Retina (tissue), 1 donor: ENCODE data around the gene LRRC3C.
"Not testable (repeated sequence)": the region's sequence is repeated elsewhere in the genome, so short reads cannot be mapped to it uniquely, and the experiment has no call there.

Experiments
- DNase-seq: peaks from one replicate; pipeline ENCODE4 v3.0.0-alpha.2; 2016

The LRRC3C gene

DNA sequence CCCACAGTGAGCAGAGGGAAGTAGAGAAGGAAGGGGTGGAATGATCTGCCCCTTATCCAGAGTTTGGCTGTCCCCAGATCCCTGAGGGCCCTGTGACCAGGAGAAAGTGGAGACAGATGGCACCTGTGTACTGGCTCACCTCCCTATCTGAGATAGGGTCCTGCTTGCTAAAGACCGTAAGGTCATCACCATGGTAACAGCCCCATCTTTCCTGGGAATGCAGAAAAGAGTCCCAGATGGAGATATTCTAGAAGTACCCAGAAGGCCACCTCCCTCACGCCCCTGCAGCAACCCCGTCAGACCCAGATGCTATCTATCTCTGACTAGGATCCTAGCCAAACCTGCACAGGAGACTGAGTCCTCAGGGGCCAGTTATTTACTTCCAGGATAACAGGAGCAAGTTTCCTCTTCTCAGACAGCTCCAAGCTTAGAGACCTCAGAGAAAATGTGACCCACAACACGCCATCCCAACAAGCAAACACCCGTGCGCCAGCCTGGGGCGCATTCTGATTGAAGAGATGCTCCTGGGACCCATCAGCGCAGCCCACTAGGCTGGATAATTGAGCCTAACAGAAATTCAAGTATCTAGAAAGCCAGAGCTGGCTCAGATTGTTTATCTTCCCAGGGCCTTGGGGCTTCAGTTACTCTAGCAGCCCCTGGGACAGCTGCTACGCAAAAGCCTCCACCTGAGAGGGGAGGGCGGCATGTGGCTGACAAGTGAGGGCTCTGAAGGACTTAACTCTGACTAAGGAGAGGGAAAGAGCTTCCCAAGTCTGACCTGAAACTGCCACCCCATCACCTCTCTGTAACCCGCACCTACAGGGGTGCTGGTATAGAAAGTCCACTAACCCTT lies 2.0 kb upstream of the LRRC3C start:
- DNase-seq: no peak

DNA sequence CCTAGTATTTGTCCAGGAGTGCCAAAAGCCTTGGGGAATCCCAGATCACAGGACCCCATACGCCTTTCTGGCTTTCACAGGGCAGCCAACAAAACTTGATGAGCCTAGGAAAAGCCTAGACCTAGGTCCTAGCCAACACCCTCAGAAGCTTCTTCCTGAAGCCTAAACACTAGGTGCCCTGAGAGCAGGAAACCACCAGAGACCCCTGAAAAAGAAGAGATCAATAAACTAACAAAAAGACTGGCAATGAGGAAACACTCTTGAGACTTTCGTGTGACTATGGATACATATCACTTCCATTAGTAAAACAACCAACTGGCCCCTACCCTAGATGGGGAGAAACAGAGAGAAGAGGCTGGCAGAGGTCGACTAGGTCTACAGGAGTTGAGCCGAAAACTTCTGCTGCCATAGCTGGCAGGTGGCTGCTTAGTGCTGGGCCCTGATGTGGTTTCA lies 1.4 kb upstream of the LRRC3C start:
- no peak for DNase-seq

DNA sequence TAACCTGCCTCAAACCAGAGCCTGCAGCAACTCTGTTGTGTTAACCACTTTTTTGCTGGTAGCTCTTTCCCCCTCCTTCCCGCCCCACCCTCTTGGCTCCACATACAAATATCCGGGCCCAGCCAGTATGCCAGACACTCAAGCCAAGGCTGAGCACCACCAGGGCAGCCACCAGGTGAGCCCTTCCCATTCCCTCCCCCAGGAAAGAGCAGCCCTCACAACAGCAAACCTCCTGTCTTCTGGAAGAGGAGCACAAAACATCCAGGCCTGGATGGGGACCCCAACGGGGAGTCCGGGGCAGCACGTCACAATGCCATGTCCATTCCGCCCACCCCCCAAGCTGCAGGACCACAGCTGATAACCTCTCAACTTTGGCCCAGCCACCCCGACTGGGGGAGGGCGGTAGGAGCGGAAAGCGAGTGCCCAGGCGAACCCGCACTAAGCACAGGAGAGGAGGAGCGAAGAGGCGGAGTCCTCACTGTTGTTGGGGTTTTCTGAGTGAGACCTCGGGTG lies 888 bp upstream of the LRRC3C start:
- peak; percentile 10 for DNase-seq

DNA sequence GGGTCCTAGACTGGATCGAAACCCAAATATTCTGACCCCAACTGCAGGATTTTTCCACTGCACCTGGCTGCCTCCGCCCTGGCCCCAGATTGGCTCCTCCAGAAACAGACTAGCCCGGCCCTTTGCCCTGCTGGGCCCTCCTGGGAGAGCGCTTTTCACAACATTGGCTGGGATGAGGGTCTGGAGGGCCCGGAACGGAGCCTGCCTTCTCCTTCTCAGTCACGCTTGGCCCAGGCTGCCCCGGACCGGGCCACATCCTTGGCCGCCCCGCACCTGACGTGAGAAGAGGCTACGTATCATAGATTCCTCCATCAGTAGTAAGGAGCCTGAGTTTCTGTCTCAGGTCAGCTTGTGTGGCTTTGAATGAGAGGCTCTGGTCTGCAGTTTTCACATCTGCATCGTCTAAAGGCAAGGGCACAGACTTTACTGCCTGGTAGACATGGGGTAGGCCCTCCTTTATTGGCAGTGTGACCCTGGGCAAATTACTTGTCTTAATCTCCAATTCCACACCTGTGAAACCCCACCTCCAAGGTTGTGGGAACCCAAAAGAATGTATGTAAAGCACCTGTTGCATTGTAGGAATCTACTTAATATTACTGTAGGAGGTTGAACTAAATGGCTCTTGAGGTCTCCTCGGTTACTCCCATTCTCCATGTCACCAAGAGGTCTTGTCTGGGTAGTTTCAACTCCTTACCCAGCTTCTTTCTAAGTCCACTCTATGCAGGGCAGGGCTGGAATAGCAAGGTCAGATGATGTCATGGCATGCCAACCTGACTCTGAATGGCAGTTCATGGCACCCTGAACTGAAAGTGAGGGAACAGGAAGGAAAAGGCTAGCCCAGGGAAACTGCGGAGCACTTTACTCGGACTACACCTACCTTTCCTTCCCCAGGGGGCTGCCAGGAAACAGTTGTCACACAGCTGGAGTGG lies 661 bp downstream of the LRRC3C start:
- DNase-seq: no peak

GRCh38 chr17:39928858-39929645 lies 1.5 kb downstream of the LRRC3C start:
- no peak for DNase-seq

- no peak for DNase-seq
Measured at GRCh38 chr17:39929646-39930407, 2.3 kb downstream of the LRRC3C start.

DNA sequence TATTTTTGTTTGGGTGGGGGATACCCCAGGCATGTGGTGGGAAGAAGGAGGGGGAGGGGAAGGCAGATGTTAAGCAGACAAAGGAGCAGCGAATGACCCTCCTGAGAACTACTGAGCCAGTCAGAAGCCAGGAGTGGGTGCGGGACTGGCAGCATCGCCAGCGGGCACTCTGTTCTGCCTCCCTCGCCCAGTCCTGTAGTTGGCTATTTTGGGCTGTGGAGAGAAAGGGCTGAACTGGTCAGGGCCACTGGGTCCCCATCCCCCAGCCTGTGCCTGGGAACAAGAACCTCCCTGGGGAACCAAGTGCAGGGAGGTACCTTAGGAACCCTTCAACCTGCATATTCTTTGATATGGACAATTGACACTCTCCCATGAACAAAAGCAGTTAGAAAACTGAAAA lies 6.4 kb downstream of the LRRC3C start:
- DNase-seq: no peak

DNA sequence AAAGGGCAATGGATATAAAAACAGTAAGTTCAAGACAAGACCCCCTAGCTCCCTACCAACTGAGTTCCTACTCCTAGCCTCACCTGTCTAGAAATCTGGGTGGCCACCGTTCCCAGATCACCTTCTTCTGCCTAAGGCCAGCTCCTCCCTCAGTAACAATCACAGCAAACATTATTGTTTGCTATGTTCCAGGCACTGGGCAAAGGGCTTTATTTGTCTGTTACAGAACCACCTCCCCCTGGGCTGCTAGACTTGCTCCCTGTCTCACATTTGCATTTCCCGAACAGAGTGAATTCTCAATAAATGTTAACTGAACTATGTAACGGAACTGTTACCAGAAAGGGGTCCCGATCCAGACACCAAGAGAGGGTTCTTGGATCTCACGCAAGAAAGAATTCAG lies 6.8 kb downstream of the LRRC3C start:
- no peak for DNase-seq

DNA sequence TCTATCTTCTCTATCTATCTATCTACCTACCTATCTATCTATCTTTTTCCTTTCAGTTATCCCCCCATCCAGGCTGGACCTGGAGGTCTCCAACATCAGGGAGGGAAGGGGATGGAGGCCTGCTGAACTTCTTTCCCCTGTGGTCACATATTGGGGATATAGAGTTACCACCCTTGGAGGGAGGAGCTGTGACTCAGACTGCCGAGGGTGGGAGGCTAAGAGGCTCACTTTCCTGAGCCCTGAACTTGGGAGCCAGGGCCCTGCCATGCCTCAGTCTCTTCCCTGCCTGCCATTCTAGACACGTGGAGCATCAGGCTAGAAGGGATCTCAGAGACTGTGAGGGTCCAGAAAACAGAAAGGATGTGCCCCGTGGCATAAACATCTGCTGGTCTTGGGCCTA lies 8.4 kb downstream of the LRRC3C start:
- DNase-seq: no peak

- DNase-seq: peak; percentile 14
Measured at GRCh38 chr17:39937447-39937846, 9.9 kb downstream of the LRRC3C start.

- DNase-seq: no peak
Measured at GRCh38 chr17:39938140-39938869, 10.8 kb downstream of the LRRC3C start.

DNA sequence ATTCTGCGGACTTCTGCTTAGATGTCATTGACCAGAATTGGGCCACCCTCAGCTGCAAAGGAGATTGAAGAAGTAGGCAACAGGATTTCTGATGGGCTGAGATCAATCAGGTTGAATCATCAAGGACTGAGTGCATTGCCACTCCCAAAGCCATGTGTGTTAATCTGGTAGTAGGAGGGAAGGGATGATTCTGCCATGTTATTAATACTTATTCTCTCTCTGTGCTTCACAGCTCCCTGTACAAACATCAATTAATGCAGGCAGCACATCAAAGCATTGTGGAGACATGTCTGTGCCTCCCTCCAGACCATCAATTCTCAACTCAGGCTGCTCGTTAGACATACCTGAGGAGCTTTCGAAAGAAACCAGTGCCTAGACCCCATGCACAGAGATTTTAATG lies 11.6 kb downstream of the LRRC3C start:
- no peak for DNase-seq

DNA sequence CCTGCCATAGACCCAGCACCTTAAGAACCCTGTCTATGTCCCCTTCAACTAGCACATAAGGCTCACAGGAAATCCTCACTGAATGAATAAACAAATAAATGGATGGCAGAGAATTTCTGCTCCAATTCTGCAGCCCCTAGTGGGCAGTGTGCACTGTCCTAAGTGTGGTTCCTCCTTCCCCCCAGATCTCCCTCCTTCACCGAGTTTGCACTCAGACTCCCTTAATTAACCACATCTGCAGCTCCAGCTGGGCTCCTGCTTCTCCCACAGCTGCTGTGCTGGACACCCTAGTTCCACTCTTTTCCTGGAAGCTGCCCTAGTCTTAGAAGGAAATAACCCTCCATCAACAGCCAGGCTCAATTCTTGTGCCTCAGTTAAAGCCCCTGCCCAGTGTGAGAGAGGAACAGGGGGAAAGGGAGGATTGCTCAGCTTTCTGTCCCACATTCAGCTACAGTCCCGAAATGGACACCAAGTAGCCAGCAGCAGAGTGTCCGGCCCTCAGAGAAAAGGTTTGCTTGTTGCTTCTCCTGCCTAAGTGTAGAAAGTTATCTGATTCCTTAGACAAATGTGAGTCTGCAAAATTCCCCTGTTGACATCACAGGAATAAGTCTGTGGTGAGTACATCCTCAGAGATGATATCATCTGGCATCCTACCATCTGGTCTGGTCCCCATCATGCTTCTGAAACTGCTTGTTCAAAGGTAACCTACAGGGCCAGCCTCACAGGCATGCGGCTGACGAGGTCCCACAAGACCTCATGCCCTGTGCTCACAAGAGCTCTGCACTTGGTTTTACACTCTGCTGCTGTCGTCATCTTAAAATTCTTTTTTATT lies 12.3 kb downstream of the LRRC3C start:
- peak; percentile 48 for DNase-seq

GRCh38 chr17:39943702-39944392 lies 16.3 kb downstream of the LRRC3C start:
- no peak for DNase-seq

- no peak for DNase-seq
Measured at GRCh38 chr17:39944393-39944711, 16.8 kb downstream of the LRRC3C start.

DNA sequence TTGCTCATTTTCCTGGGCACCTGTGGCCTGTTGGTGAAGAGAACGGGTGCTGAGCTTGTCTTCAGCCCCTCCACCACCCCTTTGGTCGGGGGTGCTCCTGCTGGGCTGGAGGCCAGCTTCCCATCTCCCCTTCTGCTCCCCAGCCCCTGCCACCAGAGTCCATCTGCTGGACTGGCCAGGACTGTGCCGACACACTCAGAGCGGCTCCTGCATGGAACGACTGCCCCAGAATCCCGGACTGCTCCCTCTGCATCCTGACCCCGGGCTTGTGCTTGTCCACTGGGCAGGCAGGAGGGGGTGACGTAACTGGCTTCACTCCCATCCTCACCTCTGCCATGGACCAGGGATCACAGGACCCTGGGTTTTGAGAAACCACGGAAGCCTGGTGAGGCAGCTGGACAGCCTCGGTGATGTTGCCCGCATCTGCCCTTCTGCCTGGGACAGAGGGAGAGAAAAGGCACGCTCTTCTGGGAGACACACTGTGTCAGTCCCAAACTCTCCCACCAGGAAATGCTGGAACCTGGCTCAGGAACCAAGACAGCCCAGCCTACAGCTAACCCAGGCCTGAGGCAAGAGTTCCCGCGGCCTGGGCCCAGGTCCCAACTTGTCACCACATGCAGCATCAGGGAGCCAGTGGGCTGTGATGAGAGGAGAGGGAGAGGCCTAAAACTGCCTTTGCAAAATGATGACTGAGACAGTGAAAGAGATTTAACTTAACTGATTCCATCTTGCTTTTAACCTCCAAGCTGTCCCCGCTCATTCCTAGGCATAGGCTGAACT lies 19.2 kb downstream of the LRRC3C start:
- DNase-seq: no peak

DNA sequence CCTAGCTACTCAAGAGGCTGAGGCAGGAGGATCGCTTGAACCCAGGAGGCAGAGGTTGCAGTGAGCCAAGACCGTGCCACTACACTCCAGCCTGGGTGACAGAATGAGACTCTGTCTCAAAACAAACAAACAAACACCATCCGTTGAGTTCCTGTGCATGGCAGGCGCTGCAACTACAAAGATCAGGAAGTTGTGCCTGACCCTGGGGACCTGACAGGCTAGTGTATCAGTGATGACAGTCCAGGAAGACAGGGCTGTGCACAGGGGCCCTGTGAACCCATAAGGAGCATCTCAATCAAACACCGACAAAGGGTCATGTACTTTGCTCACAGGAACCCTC lies 20.9 kb downstream of the LRRC3C start:
- DNase-seq: not testable (repeated sequence)

DNA sequence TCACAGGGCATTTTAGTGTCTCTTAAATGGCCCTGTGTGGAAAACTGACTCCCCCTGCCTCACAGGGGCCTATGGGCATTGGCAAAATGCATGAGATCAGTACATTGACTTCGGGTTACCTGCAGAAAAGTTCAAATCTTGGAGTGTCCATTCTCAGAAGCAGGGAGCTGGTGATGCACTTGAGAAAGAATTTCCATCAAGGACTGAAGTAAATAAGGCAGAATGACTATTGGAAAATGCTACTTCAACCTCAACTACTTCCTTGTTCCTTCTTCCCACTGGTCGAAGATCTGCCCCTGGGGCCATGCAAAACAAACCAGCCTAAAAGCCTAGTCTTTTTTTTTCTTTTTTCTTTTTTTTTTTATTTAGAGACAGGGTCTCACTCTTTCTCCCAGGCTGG lies 21.5 kb downstream of the LRRC3C start:
- no peak for DNase-seq

DNA sequence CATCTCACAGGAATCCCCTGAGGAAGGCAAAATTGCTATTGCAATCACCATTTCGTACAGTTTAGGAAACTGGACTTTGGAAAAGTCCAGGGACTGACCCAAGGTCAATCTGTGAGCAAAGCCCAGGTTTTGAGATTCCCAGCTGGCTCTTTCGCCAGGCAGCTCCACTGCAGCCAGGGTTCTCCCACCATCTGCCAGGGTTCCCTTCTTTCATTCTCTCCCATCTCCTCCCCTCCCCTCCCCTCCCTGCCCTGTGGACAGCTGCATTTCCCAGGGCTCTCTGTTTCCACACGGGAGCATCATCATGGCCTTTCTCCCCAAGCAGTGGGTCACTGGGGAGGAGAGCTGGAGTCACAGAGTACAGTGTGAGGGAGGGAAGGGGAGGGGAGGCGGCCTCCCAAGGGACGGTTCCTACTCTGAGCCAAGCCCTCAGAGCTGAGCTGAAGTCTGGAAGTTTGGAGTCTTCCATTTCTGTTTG lies 23.4 kb downstream of the LRRC3C start:
- peak; percentile 35 for DNase-seq
